ENCODE measurements around the gene SYT17.

DNA sequence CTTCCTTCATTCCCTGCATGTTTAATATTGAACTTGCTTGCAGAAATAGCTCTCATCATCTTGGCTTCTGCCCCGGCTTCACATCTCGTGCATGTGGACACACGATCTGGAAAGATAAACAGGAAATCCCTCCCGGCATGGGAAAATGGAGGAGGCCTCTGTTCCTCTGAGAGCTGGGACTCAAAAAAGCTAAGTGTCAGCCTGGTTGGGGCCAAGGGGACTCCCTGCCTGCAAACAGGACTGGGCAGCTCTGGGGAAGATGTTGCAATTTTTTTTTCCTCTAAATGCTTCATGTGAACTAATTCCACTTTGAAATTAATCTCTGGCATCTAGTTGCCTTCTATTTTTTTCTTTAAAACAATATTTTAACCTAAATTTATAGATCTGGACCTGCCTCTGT, 29.4 kb upstream of the SYT17 start:
- no peak for TF ChIP-seq POLR2A (IDR thresholded peaks at IDR 0.05; ENCODE audit: low read length)
- no peak for TF ChIP-seq GATA1 (IDR thresholded peaks at IDR 0.05; ENCODE audit: low read depth, low read length)

Data from erythroblast (primary cell).